ENCODE results near the gene ZNF586.
"Not testable (repeated sequence)": the region's sequence is repeated elsewhere in the genome, so short reads cannot be mapped to it uniquely, and the experiment has no call there.

ZNF586 gene

GRCh38 chr19:57786906-57787305 is 17.4 kb downstream of the ZNF586 start:
- Histone ChIP-seq H3K36me3 (peaks cover 31% of the 10 kb centered on the region), H3K4me3 (ENCODE audit: low read depth, low read length) (no peak overlapping the region), H3K9me3 (no peaks in the 10 kb centered on the region), H3K27me3 (no peaks in the 10 kb centered on the region), H3K4me1 (no peaks in the 10 kb centered on the region)
- no peak for TF ChIP-seq CTCF (IDR thresholded peaks at IDR 0.05; ENCODE audit: low read depth, low read length)
- no peak for DNase-seq

- Histone ChIP-seq H3K4me3 (ENCODE audit: low read depth, low read length) (no peak overlapping the region), H3K36me3 (peaks cover 32% of the 10 kb centered on the region), H3K4me1 (no peaks in the 10 kb centered on the region), H3K27me3 (no peaks in the 10 kb centered on the region), H3K9me3 (no peaks in the 10 kb centered on the region)
- no peak for TF ChIP-seq CTCF (IDR thresholded peaks at IDR 0.05; ENCODE audit: low read depth, low read length)
- no peak for DNase-seq
Measured at GRCh38 chr19:57788114-57788692, 18.7 kb downstream of the ZNF586 start.

GRCh38 chr19:57789288-57789687 is 19.8 kb downstream of the ZNF586 start:
- TF ChIP-seq CTCF (IDR thresholded peaks at IDR 0.05; ENCODE audit: low read depth, low read length): no peak
- no peak for DNase-seq
- Histone ChIP-seq H3K4me3 (ENCODE audit: low read depth, low read length) (no peak overlapping the region), H3K4me1 (no peaks in the 10 kb centered on the region), H3K36me3 (peaks cover 28% of the 10 kb centered on the region), H3K9me3 (no peaks in the 10 kb centered on the region), H3K27me3 (no peaks in the 10 kb centered on the region)

- not testable (repeated sequence) for H3K9me3 ChIP-seq
Measured at GRCh38 chr19:57796580-57796979, 27.1 kb downstream of the ZNF586 start.

GRCh38 chr19:57800696-57801095 is 31.2 kb downstream of the ZNF586 start:
- no peak for DNase-seq
- no peaks in the 10 kb centered on the region for H3K9me3 ChIP-seq
- no peak for TF ChIP-seq CTCF (IDR thresholded peaks at IDR 0.05; ENCODE audit: low read depth, low read length)
- H3K27me3 ChIP-seq: no peaks in the 10 kb centered on the region
- peaks cover 5% of the 10 kb centered on the region; the same call in 1 of the 2 replicates for H3K36me3 ChIP-seq
- no peaks in the 10 kb centered on the region for H3K4me1 ChIP-seq
- no peak overlapping the region for H3K4me3 ChIP-seq (ENCODE audit: low read depth, low read length)

More at GRCh38 chr19:57796580-57796979, 27.1 kb downstream of the ZNF586 start:
- not testable (repeated sequence) for H3K4me1 ChIP-seq; H3K27me3 ChIP-seq; H3K4me3 ChIP-seq (ENCODE audit: low read depth, low read length); DNase-seq
- H3K36me3 ChIP-seq: peaks cover 21% of the 10 kb centered on the region

- no peaks in the 10 kb centered on the region for H3K4me1 ChIP-seq
- no peak for TF ChIP-seq CTCF (IDR thresholded peaks at IDR 0.05; ENCODE audit: low read depth, low read length)
- no peak overlapping the region for H3K4me3 ChIP-seq (ENCODE audit: low read depth, low read length)
Measured at GRCh38 chr19:57802269-57802668, 32.8 kb downstream of the ZNF586 start.

GRCh38 chr19:57803265-57803593 is 33.8 kb downstream of the ZNF586 start:
- Histone ChIP-seq H3K4me3 (ENCODE audit: low read depth, low read length) (no peak overlapping the region), H3K4me1 (no peaks in the 10 kb centered on the region), H3K36me3 (peaks cover 16% of the 10 kb centered on the region)

More at GRCh38 chr19:57802269-57802668, 32.8 kb downstream of the ZNF586 start:
- Histone ChIP-seq H3K36me3 (peaks cover 7% of the 10 kb centered on the region), H3K9me3 (no peaks in the 10 kb centered on the region), H3K27me3 (no peaks in the 10 kb centered on the region)
- DNase-seq: no peak

More at GRCh38 chr19:57803265-57803593, 33.8 kb downstream of the ZNF586 start:
- H3K9me3 ChIP-seq: no peaks in the 10 kb centered on the region
- no peak for TF ChIP-seq CTCF (IDR thresholded peaks at IDR 0.05; ENCODE audit: low read depth, low read length)
- no peak for DNase-seq
- no peaks in the 10 kb centered on the region for H3K27me3 ChIP-seq
